ENCODE measurements around the gene MYLK.
A peak's percentile ranks its signal among the peaks of the same experiment; 100 is the strongest.

The MYLK gene

GRCh38 chr3:123877965-123878364 lies 6.2 kb downstream of the MYLK start:
- DNase-seq (ENCODE audit: low read depth, low spot score) = no peak

DNA sequence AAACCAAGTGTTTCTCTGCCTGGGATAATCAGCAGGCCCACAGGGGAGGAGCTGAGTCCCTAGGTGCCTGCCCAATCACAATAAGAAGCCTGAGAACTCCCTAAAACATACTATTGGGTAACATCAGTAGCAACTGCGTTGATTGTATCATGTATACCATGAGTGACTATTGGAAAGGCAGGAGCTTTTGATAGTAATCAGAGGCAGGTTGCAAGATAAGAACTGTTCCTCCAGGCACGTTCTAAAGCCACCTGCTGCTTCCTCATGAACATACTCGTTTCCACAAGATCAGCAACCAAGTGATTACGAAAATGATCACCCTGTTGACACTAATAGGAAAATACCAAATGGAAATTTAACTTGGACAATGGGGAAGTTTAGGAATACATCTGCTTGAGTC lies 6.7 kb downstream of the MYLK start:
- no peak for DNase-seq (ENCODE audit: low read depth, low spot score)

GRCh38 chr3:123876858-123877257 lies 7.3 kb downstream of the MYLK start:
- no peak for DNase-seq (ENCODE audit: low read depth, low spot score)

- no peak for DNase-seq (ENCODE audit: low read depth, low spot score)
Measured at GRCh38 chr3:123872621-123873020, 11.5 kb downstream of the MYLK start.

DNA sequence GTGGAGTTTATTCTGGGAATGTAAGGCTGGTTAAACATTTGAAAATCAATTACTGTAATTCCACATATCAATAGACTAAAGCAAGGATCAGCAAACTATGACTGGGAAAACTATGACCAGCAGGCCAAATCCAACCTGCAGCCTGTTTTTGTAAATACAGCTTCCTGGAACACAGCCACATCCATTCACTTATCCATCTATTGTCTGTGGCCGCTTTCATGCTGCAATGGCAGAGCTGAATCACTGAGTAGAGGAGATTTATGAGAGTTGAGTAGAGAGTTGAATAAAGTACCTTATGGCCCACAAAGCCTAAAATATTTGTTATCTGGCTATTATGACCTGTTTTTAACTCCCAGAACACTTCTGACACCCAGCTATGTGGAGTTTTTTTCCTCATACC lies 12.2 kb downstream of the MYLK start:
- DNase-seq (ENCODE audit: low read depth, low spot score) = no peak

DNA sequence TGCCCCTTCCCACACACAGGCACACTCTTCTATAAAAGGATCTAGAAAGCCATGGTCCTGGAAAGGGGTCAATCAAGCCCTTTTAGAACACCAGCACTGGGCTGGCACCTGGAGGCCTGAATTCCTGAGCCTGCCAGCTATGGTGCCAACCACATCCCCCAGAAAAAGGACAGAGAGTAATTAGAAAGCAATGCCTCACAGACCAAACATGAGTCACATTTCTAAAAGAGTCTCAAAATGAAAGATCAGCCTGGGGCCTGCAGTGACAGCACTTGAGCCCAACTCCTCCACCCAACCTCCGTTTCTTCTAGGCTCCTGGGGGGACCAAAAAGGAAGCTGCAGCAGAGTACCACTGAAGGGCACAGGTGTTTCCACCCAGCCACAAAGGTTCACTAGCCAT lies 14.1 kb downstream of the MYLK start:
- no peak for DNase-seq (ENCODE audit: low read depth, low spot score)

- no peak for DNase-seq (ENCODE audit: low read depth, low spot score)
Measured at GRCh38 chr3:123869165-123869564, 15.0 kb downstream of the MYLK start.

DNA sequence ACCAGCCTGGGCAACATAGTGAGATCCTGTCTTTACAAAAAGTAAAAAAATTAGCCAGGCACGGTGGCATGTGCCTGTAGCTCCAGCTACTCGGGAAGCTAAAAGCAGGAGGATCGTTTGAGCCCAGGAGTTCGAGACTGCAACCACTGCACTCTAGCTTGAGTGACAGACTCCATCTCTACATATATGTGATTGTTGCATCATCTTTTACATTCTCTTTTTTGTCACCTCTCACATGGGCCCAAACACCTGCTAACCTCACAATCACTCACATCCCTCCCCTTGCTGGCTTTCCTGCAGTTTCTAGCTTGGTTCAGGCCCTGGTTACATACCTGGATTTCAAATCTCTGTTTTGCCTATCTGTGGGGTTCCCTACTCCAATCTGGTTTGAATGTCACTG lies 19.4 kb downstream of the MYLK start:
- DNase-seq (ENCODE audit: low read depth, low spot score) = no peak

DNA sequence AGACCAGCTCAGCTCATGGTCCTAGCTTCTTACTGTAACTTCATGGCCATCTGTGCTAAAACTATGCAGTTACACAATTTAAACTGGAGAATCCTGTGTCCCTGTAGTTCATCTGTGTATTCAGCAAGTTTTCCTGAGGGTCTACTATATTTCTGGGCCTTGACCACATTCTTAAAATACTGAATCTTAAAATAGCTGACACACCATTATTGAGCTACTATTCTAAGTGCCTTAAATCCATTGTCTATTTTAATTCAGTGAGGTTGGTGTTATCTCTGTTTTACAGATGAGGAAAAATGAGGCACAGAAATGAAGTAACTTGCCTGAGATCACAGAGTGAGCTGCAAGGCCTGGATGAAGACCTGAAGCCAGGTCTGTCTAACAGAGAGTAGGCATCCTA lies 22.0 kb downstream of the MYLK start:
- DNase-seq (ENCODE audit: low read depth, low spot score) = no peak

- no peak for DNase-seq (ENCODE audit: low read depth, low spot score)
Measured at GRCh38 chr3:123861081-123861836, 22.9 kb downstream of the MYLK start.

GRCh38 chr3:123859177-123859576 lies 25.0 kb downstream of the MYLK start:
- no peak for DNase-seq (ENCODE audit: low read depth, low spot score)

DNA sequence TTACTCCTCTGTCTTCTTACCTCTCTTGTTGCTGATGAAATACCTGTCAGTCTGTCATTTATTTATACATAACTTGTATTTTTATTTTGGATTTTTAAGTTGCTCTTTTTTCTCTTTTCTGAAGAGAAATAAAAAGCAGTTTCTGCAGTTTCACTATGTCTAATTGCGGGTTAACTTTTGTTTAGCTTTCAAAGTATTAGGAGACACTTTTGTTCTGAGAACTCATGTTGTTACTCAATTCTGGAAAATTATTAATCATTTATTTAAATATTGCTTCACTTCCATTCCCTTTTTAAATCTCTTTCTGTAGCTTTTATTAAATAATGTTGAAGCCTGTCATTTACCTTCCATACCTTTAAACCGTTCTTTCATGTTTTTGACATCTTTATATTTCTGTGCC lies 29.2 kb downstream of the MYLK start:
- DNase-seq (ENCODE audit: low read depth, low spot score) = no peak

- DNase-seq (ENCODE audit: low read depth, low spot score) = no peak
Measured at GRCh38 chr3:123853686-123854372, 30.3 kb downstream of the MYLK start.

- no peak for DNase-seq (ENCODE audit: low read depth, low spot score)
Measured at GRCh38 chr3:123847209-123847608, 36.9 kb downstream of the MYLK start.

- DNase-seq (ENCODE audit: low read depth, low spot score) = peak; percentile 8
Measured at GRCh38 chr3:123843668-123844067, 40.5 kb downstream of the MYLK start.

GRCh38 chr3:123842711-123843110 lies 41.4 kb downstream of the MYLK start:
- DNase-seq (ENCODE audit: low read depth, low spot score) = no peak

- no peak for DNase-seq (ENCODE audit: low read depth, low spot score)
Measured at GRCh38 chr3:123841476-123842238, 42.5 kb downstream of the MYLK start.

- DNase-seq (ENCODE audit: low read depth, low spot score) = no peak
Measured at GRCh38 chr3:123840961-123841360, 43.2 kb downstream of the MYLK start.

DNA sequence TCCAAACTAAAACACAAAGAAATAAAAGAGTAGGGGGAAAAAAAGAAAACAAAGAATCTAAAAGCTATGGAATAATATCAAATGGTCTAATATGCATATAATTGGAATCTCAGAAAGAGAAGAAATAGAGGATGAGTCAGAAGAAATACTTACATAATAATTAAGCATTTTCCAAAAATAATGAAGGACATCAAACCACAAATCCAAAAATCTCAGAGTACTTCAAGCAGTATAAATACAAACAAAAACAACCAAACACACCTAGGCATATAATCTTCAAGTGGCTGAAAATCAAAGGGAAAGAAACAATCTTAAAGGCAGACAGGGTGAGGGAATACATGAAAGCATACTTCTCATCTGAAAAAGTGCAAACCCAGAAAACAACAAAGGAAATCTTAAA lies 46.3 kb downstream of the MYLK start:
- DNase-seq (ENCODE audit: low read depth, low spot score) = no peak

DNA sequence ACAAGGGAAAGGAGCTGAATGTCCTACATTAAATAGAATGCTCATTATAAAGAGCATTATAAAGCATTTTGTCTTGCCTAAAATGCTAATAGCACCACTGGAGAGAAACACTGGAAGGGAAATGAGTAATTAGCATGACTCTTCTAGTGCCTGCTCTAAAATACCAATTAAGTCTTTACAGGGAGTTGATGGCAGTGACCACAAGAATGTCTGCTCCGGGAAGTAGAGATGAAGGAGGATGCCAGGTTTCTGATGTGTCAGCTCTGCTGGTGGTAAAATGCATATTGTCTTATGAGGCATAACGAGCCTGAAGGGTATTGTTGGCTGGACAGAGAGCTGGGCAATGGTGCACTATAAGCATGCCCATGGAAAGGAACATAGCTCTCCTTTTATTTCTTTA lies 49.5 kb downstream of the MYLK start:
- DNase-seq (ENCODE audit: low read depth, low spot score) = no peak

- DNase-seq (ENCODE audit: low read depth, low spot score) = no peak
Measured at GRCh38 chr3:123833398-123833785, 50.7 kb downstream of the MYLK start.

GRCh38 chr3:123832692-123833397 lies 51.3 kb downstream of the MYLK start:
- DNase-seq (ENCODE audit: low read depth, low spot score) = no peak
